Measurements from ENCODE around the gene NR3C1.

NR3C1 gene

DNA sequence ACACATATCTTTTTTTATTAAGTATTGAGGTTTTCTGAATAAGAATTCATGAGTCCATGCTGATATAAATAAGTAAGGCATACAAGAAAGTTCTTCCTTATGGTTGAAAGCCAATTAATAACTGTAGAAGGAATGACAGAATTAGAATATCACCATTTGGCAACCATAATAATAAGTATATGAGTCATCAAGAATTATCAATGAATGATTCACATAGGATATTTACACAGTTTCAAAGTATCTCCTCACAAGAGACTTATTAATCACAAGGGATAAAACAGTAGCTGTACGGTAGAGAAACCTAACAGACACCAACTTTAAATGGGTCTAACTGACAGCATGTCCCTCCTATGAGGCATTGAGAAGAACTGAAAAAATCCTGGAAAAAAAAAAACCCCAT is 161.6 kb downstream of the NR3C1 start:
- DNase-seq (ENCODE audit: low read depth): no peak
- TF ChIP-seq, protein P1, sequence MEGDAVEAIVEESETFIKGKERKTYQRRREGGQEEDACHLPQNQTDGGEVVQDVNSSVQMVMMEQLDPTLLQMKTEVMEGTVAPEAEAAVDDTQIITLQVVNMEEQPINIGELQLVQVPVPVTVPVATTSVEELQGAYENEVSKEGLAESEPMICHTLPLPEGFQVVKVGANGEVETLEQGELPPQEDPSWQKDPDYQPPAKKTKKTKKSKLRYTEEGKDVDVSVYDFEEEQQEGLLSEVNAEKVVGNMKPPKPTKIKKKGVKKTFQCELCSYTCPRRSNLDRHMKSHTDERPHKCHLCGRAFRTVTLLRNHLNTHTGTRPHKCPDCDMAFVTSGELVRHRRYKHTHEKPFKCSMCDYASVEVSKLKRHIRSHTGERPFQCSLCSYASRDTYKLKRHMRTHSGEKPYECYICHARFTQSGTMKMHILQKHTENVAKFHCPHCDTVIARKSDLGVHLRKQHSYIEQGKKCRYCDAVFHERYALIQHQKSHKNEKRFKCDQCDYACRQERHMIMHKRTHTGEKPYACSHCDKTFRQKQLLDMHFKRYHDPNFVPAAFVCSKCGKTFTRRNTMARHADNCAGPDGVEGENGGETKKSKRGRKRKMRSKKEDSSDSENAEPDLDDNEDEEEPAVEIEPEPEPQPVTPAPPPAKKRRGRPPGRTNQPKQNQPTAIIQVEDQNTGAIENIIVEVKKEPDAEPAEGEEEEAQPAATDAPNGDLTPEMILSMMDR (IDR thresholded peaks at IDR 0.05; ENCODE audit: insufficient read depth, low read depth, low read length, missing control alignments): no peak
- H3K4me3 ChIP-seq (ENCODE audit: low read depth, low read length): no peak overlapping the region

- H3K4me3 ChIP-seq (ENCODE audit: low read depth, low read length): no peak overlapping the region
- TF ChIP-seq, protein P1 (IDR thresholded peaks at IDR 0.05; ENCODE audit: insufficient read depth, low read depth, low read length, missing control alignments): no peak
- no peak for DNase-seq (ENCODE audit: low read depth)
These were observed 163.5 kb downstream of the NR3C1 start for GRCh38 chr5:143239882-143240518.

DNA sequence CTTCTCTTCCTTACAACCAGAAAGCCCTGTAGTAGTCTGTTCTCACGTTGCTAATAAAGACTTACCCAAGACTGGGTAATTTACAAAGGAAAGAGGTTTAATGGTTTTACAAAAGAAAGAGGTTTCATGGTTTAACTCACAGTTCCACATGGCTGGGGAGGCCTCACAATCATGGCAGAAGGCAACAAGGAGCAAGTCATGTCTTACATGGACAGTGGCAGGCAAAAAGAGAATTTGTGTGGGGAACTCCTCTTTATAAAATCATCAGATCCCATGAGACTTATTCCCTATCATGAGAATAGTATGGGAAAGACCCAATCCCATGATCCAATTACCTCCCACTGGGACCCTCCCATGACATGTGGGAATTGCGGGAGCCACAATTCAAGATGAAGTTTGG is 164.9 kb downstream of the NR3C1 start:
- TF ChIP-seq, protein P1 (IDR thresholded peaks at IDR 0.05; ENCODE audit: insufficient read depth, low read depth, low read length, missing control alignments): no peak
- no peak overlapping the region for H3K4me3 ChIP-seq (ENCODE audit: low read depth, low read length)
- no peak for DNase-seq (ENCODE audit: low read depth)

- DNase-seq (ENCODE audit: low read depth): no peak
- TF ChIP-seq, protein P1 (IDR thresholded peaks at IDR 0.05; ENCODE audit: insufficient read depth, low read depth, low read length, missing control alignments): no peak
- H3K4me3 ChIP-seq (ENCODE audit: low read depth, low read length): no peak overlapping the region
These were observed 165.8 kb downstream of the NR3C1 start for GRCh38 chr5:143237664-143238063.

DNA sequence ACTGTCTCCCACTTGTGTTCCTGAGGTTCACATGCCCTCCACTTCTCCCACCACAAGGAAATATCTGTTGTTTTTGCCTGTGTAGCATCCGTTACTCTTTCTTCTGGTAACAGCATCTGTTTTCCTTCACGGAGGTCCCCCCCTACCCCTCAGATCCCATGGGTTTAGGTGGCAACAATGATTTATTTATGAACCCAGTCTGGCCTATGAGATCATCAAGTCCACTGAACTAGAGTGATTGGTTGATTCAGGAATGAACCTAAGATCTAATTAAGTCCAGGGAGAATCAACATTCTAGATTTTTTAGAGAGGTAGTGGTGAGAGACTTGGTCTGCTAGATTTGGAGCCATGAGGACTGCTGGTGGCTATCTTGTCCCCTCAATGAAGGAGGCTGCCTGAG is 166.8 kb downstream of the NR3C1 start:
- TF ChIP-seq, protein P1 (IDR thresholded peaks at IDR 0.05; ENCODE audit: insufficient read depth, low read depth, low read length, missing control alignments): no peak
- no peak for DNase-seq (ENCODE audit: low read depth)
- H3K4me3 ChIP-seq (ENCODE audit: low read depth, low read length): no peak overlapping the region

- TF ChIP-seq, protein P1 (IDR thresholded peaks at IDR 0.05; ENCODE audit: insufficient read depth, low read depth, low read length, missing control alignments): no peak
- DNase-seq (ENCODE audit: low read depth): no peak
- no peak overlapping the region for H3K4me3 ChIP-seq (ENCODE audit: low read depth, low read length)
These were observed 168.1 kb downstream of the NR3C1 start for GRCh38 chr5:143235423-143235822.
